ENCODE measurements around the gene CBX4. TPM values are rescaled to one million over a fixed set of nuclear protein-coding genes. Genes with fewer than 3 reads are reported as not detected.

Gene CBX4
- total and polyA plus RNA-seq, 2 experiments from 2014 or later = 1.2 to 18.9 TPM

- Histone ChIP-seq H3K27ac (no peak overlapping the region), H2AFZ (no peak overlapping the region), H3K4me1 (ENCODE audit: insufficient read depth) (peaks cover 6% of the 10 kb centered on the region; the same call in 1 of the 2 replicates), H3F3A (ENCODE audit: insufficient read depth) (peaks cover 7% of the 10 kb centered on the region), H4K20me1 (ENCODE audit: insufficient read depth) (no peaks in the 10 kb centered on the region), H3K4me2 (ENCODE audit: unreplicated experiment) (no peak overlapping the region), H3K9me3 (ENCODE audit: low read depth) (no peaks in the 10 kb centered on the region), H3K36me3 (ENCODE audit: low read depth) (no peaks in the 10 kb centered on the region), H3K27me3 (replicated peaks; ENCODE audit: insufficient read depth) (no peaks in the 10 kb centered on the region), H3K9me2 (ENCODE audit: insufficient read depth) (no peaks in the 10 kb centered on the region), H3K4me3 (no peak overlapping the region), H3K79me2 (ENCODE audit: insufficient read depth) (no peaks in the 10 kb centered on the region), H3K9ac (no peak overlapping the region)
- WGBS, 2 experiments (ENCODE audit: low coverage in 1 of 2, low lambda C conversion rate in 2 of 2, missing lambda C conversion rate in 2 of 2) = 79% methylated on average over 8 of the region's 8 CpGs
- no peak for TF ChIP-seq EZH2phosphoT487 (IDR thresholded peaks at IDR 0.05; ENCODE audit: insufficient read depth, low read depth)
- no peak for TF ChIP-seq EZH2 (IDR thresholded peaks at IDR 0.05; ENCODE audit: insufficient read depth, poor library complexity, severe bottlenecking)
- in situ Hi-C loops (cut with MboI) = loop anchor here (10.0 kb wide), 1 partner anchor 146 kb away; no protein-coding TSS in a partner anchor
- DNase-seq = no peak
Observed at GRCh38 chr17:79848370-79848766, 9.1 kb upstream of the CBX4 start.

DNA sequence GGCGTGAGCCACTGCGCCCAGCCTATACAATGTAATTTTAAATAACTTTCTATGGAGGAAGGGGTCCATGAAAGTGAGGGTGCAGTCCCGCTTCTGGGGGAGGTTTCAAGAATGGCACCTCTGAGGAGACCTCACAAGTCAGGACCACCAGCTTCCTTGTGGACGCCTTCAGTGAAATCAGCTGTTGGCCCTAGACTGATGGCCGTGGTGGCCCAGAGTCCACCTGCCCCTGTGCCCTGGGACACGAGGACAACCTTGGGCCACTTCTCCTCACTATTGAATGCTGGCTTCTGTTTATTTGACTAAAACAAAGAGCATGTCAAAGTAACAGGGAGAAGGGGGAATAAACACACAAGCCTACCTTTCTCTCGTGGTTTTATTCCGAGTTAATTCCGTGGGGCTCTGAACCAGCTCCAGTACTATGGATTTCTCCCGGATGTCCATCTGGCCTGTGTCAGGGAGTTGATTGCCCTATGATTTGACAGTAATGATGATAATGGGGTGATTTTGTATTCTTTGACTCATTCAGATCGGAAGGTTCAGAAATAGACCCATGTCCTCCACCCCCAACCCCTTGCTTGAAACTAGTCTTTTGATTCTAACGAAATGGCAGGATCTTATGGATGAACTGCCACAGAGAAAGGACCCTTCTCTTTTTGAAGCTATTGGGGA is 8.6 kb upstream of the CBX4 start:
- Histone ChIP-seq H3K9me2 (ENCODE audit: insufficient read depth) (no peaks in the 10 kb centered on the region), H3K4me1 (ENCODE audit: insufficient read depth) (peaks cover 6% of the 10 kb centered on the region), H3K4me2 (ENCODE audit: unreplicated experiment) (no peak overlapping the region), H4K20me1 (ENCODE audit: insufficient read depth) (no peaks in the 10 kb centered on the region), H3K9ac (no peak overlapping the region), H3K4me3 (no peak overlapping the region), H3K27me3 (replicated peaks; ENCODE audit: insufficient read depth) (peaks cover 5% of the 10 kb centered on the region), H3K79me2 (ENCODE audit: insufficient read depth) (no peaks in the 10 kb centered on the region), H3K9me3 (ENCODE audit: low read depth) (no peaks in the 10 kb centered on the region), H3K36me3 (ENCODE audit: low read depth) (no peaks in the 10 kb centered on the region), H2AFZ (no peak overlapping the region), H3K27ac (no peak overlapping the region), H3F3A (ENCODE audit: insufficient read depth) (peaks cover 7% of the 10 kb centered on the region)
- no peak for TF ChIP-seq EZH2phosphoT487 (IDR thresholded peaks at IDR 0.05; ENCODE audit: insufficient read depth, low read depth)
- TF ChIP-seq EZH2 (IDR thresholded peaks at IDR 0.05; ENCODE audit: insufficient read depth, poor library complexity, severe bottlenecking) = no peak
- 84 to 85% methylated on average over 12 of the region's 12 CpGs for WGBS, 2 experiments (ENCODE audit: low coverage in 1 of 2, low lambda C conversion rate in 2 of 2, missing lambda C conversion rate in 2 of 2)
- in situ Hi-C loops (cut with MboI) = loop anchor here (10.0 kb wide), 1 partner anchor 147 kb away; no protein-coding TSS in a partner anchor
- DNase-seq = no peak

DNA sequence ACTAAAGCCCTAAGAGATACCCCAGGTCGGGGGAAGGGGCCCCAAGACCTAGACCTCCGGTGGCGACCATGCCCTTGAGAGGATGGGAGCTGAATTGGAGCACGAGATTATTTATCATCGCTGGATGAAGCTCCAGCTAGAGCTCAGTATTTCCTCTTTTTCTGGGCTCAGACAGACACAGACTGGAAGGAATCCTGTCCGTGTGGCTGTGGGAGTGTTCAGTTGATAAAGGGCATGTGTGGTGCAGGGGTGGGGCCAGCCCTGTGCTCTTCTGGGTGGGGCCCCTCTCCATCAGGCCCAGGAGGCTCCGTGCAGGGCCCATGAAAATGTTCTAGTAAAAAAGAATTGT is 6.3 kb upstream of the CBX4 start:
- Histone ChIP-seq H3K79me2 (ENCODE audit: insufficient read depth) (no peaks in the 10 kb centered on the region), H3K4me2 (ENCODE audit: unreplicated experiment) (peak overlapping the region; percentile 27), H3K27ac (peak overlapping the region; percentile 28; the same call in 1 of the 2 replicates), H3K9ac (peak overlapping the region; percentile 18; the same call in 1 of the 2 replicates), H3K9me3 (ENCODE audit: low read depth) (no peaks in the 10 kb centered on the region), H3K4me1 (ENCODE audit: insufficient read depth) (peaks cover 6% of the 10 kb centered on the region), H4K20me1 (ENCODE audit: insufficient read depth) (no peaks in the 10 kb centered on the region), H3K4me3 (no peak overlapping the region), H2AFZ (peak overlapping the region; percentile 67), H3K9me2 (ENCODE audit: insufficient read depth) (no peaks in the 10 kb centered on the region), H3F3A (ENCODE audit: insufficient read depth) (peaks cover 7% of the 10 kb centered on the region), H3K36me3 (ENCODE audit: low read depth) (no peaks in the 10 kb centered on the region), H3K27me3 (replicated peaks; ENCODE audit: insufficient read depth) (peaks cover 27% of the 10 kb centered on the region)
- WGBS, 2 experiments (ENCODE audit: low coverage in 1 of 2, low lambda C conversion rate in 2 of 2, missing lambda C conversion rate in 2 of 2) = 15 to 18% methylated on average over 7 of the region's 7 CpGs
- peak; percentile 53 for DNase-seq
- in situ Hi-C loops (cut with MboI) = loop anchor here (10.0 kb wide), 1 partner anchor 149 kb away; no protein-coding TSS in a partner anchor
- TF ChIP-seq EZH2phosphoT487 (IDR thresholded peaks at IDR 0.05; ENCODE audit: insufficient read depth, low read depth) = no peak
- no peak for TF ChIP-seq EZH2 (IDR thresholded peaks at IDR 0.05; ENCODE audit: insufficient read depth, poor library complexity, severe bottlenecking)

DNA sequence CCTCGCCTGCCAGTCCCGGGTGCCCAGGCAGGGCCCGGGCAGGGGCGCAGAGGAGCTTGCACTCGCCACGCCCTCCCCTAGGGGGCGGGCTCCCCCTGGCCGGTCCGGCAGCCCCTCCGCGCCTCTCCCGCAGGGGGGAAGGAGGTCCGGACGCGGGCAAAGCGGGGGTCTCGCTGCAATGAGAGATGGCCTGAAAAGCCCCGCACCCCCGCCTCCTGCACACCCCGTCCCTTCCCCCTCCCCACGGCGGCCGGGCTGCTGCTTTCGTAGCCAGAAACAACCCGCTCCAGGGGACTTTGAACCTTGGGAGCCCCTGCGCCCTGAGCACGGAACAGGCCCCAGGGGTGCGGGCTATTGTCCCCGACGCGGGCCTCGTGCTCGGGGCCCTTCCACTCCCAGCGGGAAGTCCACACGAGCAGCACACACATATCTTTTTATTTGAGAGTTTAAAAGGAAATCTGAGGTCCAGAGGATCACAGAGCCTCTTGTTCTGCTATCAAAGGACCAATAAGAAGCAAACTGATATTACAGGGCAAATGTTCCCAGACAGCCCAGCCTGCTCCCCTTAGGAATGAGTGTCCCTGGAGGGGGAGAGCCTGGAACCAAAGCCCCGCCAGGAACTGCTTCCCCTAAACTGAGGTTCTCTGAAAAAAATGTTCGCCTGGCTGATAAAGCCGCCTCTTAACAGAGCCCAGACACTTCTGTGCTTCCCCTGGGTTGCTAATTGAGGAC is 5.8 kb upstream of the CBX4 start:
- Histone ChIP-seq H3K4me2 (ENCODE audit: unreplicated experiment) (peak overlapping the region; percentile 27), H3K4me3 (peak overlapping the region; percentile 77; the same call in 1 of the 2 replicates), H3F3A (ENCODE audit: insufficient read depth) (peaks cover 7% of the 10 kb centered on the region), H3K9me2 (ENCODE audit: insufficient read depth) (no peaks in the 10 kb centered on the region), H3K9ac (peak overlapping the region; percentile 18), H3K4me1 (ENCODE audit: insufficient read depth) (peaks cover 6% of the 10 kb centered on the region), H3K79me2 (ENCODE audit: insufficient read depth) (no peaks in the 10 kb centered on the region), H2AFZ (peak overlapping the region; percentile 67), H3K36me3 (ENCODE audit: low read depth) (no peaks in the 10 kb centered on the region), H4K20me1 (ENCODE audit: insufficient read depth) (no peaks in the 10 kb centered on the region), H3K27ac (peak overlapping the region; percentile 28; the same call in 1 of the 2 replicates), H3K27me3 (replicated peaks; ENCODE audit: insufficient read depth) (peaks cover 29% of the 10 kb centered on the region), H3K9me3 (ENCODE audit: low read depth) (no peaks in the 10 kb centered on the region)
- DNase-seq = peak; percentile 58
- TF ChIP-seq EZH2phosphoT487 (IDR thresholded peaks at IDR 0.05; ENCODE audit: insufficient read depth, low read depth) = no peak
- no peak for TF ChIP-seq EZH2 (IDR thresholded peaks at IDR 0.05; ENCODE audit: insufficient read depth, poor library complexity, severe bottlenecking)
- in situ Hi-C loops (cut with MboI) = loop anchor here (10.0 kb wide), 1 partner anchor 150 kb away; no protein-coding TSS in a partner anchor
- WGBS, 2 experiments (ENCODE audit: low coverage in 1 of 2, low lambda C conversion rate in 2 of 2, missing lambda C conversion rate in 2 of 2) = 8 to 12% methylated on average over 21 to 28 of the region's 38 CpGs

All from GM23248 (cell line).